ENCODE results near the gene B3GNT8.
"Not testable (repeated sequence)": the region's sequence is repeated elsewhere in the genome, so short reads cannot be mapped to it uniquely, and the experiment has no call there.

The B3GNT8 gene

DNA sequence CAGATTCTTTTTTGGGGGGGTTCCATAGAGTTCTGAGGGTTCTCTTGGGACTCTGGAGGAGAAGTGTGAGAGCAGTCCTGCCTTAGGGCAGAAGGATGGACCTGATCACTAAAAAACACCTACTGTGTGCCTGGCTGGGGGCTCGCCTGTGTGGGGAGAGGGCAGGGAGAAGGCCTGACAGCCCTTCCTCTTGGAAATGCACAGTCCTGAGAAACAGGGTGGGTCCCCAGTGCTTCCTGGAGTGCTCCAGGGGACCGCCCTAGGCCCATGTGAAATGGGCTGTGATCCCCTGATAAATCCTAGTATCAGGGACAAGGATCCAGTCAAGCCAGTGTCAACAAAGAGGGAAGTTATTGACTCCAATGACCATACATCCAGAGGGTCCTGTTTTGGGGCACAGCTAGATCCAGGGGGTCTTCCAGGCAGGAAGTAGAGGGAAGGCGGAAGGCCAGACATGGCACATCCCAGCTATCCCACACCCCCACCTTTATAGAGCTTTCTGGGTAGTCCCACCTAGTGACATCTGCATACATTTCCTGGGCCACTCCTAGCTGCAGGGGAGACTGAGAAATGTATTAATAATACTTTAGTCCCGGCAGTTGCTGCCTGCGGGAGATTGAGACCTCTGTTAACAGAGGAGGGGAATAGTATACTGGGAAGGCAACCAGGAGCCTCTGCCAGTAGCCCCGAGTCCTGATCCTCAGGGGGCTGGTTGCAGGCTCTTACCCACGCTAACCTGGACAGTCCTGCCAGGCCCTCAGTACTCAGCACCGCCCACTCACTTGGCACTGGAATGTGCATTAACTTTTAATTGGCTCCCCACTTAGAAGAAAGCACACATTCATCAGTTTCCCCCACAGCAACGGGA lies 15.8 kb downstream of the B3GNT8 start:
- DNase-seq (ENCODE audit: low spot score), result no peak
- TF ChIP-seq, protein P1, sequence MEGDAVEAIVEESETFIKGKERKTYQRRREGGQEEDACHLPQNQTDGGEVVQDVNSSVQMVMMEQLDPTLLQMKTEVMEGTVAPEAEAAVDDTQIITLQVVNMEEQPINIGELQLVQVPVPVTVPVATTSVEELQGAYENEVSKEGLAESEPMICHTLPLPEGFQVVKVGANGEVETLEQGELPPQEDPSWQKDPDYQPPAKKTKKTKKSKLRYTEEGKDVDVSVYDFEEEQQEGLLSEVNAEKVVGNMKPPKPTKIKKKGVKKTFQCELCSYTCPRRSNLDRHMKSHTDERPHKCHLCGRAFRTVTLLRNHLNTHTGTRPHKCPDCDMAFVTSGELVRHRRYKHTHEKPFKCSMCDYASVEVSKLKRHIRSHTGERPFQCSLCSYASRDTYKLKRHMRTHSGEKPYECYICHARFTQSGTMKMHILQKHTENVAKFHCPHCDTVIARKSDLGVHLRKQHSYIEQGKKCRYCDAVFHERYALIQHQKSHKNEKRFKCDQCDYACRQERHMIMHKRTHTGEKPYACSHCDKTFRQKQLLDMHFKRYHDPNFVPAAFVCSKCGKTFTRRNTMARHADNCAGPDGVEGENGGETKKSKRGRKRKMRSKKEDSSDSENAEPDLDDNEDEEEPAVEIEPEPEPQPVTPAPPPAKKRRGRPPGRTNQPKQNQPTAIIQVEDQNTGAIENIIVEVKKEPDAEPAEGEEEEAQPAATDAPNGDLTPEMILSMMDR (conservative IDR thresholded peaks at IDR 0.05; ENCODE audit: low read depth), result no peak
- H3K27ac ChIP-seq, result peak overlapping the region; percentile 79
- POLR2A ChIA-PET (ENCODE audit: low non-redundant PET), result no interaction called here
- CTCF ChIA-PET, result no interaction called here

DNA sequence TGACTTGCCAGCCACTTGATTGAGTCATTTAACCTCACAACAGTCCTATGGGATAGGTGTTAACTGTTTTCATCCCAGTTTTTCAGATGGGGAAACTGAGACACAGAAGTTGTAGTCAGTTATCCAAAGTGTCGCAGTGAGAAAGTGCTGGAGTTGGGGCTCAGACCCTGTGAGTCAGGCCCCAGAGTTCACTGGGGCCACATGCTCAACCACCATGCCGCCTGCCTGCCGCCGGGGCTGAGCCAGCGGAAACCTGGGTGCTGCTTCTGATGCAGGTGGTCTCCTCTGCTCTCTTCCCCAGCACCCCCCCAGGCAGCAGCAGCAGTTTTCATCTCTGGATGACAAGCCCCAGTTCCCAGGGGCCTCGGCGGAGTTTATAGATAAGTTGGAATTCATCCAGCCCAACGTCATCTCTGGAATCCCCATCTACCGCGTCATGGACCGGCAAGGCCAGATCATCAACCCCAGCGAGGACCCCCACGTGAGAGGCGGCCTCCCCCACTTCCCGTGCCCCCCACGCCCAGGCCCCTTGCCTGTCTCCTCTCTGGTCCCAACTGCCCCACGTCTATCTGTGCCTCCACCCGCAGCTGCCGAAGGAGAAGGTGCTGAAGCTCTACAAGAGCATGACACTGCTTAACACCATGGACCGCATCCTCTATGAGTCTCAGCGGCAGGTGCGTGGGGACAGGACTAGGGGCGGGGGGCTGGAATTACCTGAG lies 16.7 kb downstream of the B3GNT8 start:
- DNase-seq (ENCODE audit: low spot score), result no peak
- ChIA-PET CTCF (no interaction called here), POLR2A (ENCODE audit: low non-redundant PET) (no interaction called here)
- H3K27ac ChIP-seq, result peak overlapping the region; percentile 79
- TF ChIP-seq, protein P1 (conservative IDR thresholded peaks at IDR 0.05; ENCODE audit: low read depth), result no peak

GRCh38 chr19:41409288-41409687 lies 17.9 kb downstream of the B3GNT8 start:
- DNase-seq (ENCODE audit: low spot score), result peak; percentile 43
- H3K27ac ChIP-seq, result peak overlapping the region; percentile 42
- POLR2A ChIA-PET (ENCODE audit: low non-redundant PET), result no interaction called here
- CTCF ChIA-PET, result no interaction called here
- TF ChIP-seq, protein P1 (conservative IDR thresholded peaks at IDR 0.05; ENCODE audit: low read depth), result no peak

GRCh38 chr19:41408846-41409245 lies 18.3 kb downstream of the B3GNT8 start:
- POLR2A ChIA-PET (ENCODE audit: low non-redundant PET); DNase-seq (ENCODE audit: low spot score): not testable (repeated sequence)
- CTCF ChIA-PET, result interaction anchor here (0.6 kb wide), 1 partner anchor 160 kb away, joined by 8 read pairs; no protein-coding TSS in a partner anchor
- peak overlapping the region; percentile 42 for H3K27ac ChIP-seq

DNA sequence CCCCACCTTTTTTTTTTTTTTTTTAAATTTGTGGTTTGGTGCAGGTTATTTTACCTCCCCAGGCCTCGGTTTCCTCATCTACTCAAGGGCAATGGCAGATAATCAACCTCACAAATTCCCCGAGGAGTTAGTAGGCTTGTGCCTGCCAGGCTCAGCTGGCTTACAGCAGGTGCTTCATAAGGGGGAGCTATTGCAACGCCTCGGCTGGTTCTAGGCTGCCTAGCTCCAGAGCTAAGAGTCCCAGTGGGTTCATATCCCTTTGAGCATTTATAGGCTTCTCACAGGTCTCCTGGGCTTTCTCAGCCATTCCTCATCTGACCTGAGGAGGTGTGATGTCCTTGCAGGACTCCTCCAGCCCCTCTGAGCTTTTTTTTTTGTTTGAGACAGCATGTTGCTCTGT lies 18.9 kb downstream of the B3GNT8 start:
- ChIA-PET CTCF (interaction anchor here (0.6 kb wide), 2 partner anchors 161 to 497 kb away, joined by 3 to 8 read pairs; no protein-coding TSS in a partner anchor), POLR2A (ENCODE audit: low non-redundant PET) (no interaction called here)
- TF ChIP-seq, protein P1 (conservative IDR thresholded peaks at IDR 0.05; ENCODE audit: low read depth), result no peak
- no peak overlapping the region for H3K27ac ChIP-seq
- DNase-seq (ENCODE audit: low spot score), result no peak

DNA sequence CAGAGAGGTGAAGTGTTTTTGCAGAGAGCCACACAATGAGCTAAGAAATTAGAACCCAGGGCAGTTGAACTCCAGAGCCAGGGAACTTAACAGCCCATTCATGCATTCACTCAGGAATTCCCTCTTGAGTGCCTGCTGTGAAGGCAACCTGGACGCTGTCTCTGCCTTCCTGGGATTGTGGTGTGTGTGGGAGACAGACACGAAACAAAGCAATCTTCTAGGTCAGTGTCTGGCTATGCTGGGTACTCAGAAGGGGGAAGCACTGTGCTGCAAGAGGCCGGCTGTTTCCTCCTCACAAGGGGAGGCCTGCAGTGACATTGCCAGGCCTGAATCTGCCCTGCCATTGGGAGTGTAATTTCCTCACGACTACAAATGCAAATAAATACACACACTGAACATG lies 19.9 kb downstream of the B3GNT8 start:
- no peak for DNase-seq (ENCODE audit: low spot score)
- POLR2A ChIA-PET (ENCODE audit: low non-redundant PET), result no interaction called here
- CTCF ChIA-PET, result no interaction called here
- TF ChIP-seq, protein P1 (conservative IDR thresholded peaks at IDR 0.05; ENCODE audit: low read depth), result no peak
- H3K27ac ChIP-seq, result peak overlapping the region; percentile 15; the same call in 1 of the 2 replicates
